GM19239 (cell line): ENCODE data around the gene BACH2.

ENCODE experiments used
- DNase-seq: peaks from one replicate; pipeline ENCODE4 v3.0.0; 2011; ENCODE audit warnings: low spot score; ENCODE audit not compliant: insufficient read length
- FAIRE-seq: peaks from 2 replicates; lab custom pipeline; 2011; peaks lifted over from hg19 to GRCh38; lab: Jason Lieb, UNC

BACH2 gene

GRCh38 chr6:90249458-90249857 is 47.2 kb downstream of the BACH2 start:
- DNase-seq (no peak), FAIRE-seq (no peak)

DNA sequence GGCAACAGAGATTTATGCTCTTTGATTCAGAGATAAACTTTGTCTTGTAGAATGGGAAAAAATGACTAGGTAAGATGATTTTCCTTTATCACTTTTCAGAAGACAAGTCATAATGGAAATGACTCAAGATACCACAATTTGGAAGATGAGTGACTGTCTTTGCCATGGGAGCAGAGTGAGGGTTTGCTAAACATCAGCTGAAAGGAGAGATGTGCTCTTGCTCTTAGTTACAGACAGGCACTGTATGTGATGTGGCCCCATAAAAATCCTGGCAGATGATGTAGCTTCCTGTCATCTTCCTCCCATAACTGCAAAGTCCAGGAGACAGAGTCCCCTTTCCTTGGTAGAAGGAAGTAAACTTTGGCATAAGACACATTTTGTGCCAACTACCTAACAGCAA is 47.6 kb downstream of the BACH2 start:
- no peak for DNase-seq
- FAIRE-seq, result no peak

DNA sequence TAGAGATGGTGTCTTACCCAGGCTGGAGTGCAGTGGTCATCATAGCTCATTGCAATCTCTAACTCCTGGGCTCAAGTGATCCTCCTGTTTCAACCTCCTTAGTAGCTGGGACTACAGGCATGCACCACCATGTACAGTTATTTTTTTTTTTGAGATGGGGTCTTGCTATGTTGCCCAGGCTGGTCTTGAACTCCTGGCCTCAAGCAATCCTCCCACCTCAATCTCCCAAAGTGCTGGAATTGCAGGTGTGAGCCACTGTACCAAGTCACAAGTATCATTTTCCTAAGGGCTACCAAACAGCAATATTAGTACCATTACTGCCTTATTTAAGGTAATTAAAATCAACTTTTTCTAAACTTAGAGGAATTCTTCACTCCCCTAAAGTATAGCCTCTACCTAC is 49.4 kb downstream of the BACH2 start:
- DNase-seq (no peak), FAIRE-seq (no peak)

DNA sequence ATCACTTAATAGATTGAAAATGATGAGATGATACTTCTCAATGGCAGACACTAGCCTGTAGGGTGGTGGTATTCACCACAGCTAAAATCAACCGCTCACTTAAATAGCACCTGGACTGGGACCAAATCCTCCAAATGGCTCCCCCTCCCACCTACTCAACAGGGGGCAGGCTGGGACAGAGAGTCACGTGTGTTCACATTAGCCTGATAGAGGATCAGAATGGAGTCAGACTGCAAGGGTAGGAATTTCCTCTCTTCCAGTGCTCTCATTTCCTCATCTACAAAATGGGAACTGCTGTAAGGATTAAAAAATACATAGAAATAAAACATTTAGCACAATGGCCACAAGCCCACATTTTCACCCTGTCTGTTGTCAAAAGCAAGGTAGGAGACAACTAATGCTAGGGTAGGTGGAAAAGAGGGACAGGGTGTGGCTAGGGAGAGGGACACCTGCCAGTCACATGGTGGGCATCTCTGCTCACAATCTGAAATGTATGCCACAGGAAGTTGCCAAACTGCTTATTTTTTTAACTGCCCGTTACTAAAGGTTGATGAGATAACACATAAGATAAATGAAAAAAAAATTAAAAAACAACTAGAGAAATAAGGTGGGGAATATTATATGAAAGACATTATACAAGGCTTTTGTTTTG is 55.3 kb downstream of the BACH2 start:
- no peak for FAIRE-seq
- no peak for DNase-seq

DNA sequence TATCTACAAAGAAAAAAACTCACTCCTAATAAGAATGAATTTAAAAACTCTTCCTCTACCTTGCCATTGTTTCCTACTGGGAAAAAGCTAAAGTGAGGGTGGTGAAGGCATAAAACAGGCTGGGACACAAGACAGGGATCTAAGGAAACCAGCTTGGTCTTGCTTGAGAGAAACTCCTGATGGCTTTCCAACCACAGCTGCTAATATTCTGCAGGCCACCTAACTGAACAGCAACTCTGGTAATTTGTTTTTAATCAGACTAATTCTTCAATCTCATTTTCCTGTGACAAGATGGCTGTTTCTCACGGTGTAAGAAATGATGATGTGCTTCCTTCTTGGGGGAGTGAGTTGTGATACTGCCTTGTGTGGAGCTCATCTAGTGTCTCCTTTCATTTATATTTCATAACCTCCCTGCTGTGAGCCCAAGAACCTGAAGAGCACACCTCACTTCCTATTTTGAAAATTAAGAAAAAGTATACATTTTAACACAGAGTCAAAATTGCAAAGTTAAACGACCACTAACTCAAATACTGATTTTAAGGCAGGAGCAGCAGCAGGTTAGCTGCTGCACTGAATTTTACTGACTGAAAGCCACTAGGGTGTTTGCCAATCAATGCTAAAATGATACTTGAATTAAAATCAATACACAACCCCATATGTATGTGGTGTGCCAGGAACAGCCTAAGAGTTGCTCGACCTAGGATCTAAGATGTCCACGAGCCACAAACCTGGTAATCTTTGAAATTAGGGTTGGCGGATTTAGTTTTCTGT is 58.0 kb downstream of the BACH2 start:
- DNase-seq, result no peak
- FAIRE-seq, result no peak

DNA sequence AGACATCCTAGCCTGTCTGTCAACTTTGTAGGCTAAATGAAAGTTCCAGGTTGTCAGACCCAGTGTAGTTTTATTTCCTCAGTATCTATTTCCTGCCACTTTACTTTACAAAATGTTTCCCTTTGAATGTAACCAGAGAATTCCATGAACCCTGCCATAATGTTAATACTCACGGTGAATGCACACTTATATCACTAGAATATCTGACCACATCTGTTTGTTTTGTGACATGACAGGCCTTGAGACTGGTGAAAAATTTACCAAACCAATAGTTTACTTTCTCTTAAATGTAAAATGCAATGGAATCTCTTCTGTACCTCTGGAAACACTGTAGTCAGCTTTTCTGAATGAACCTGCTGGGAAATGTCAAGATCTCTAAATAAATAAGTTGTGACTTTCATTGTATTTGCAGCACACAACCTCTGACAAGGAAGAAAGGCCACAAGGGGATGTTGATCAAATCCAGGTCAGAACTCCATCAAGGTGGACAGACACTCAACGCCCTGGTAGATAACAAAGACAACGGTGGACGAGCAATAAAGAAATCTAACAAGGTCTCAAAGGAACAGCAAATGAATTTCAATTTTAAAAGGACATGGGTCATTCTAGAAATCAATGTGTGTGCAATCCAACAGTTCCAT is 59.2 kb downstream of the BACH2 start:
- no peak for FAIRE-seq

DNA sequence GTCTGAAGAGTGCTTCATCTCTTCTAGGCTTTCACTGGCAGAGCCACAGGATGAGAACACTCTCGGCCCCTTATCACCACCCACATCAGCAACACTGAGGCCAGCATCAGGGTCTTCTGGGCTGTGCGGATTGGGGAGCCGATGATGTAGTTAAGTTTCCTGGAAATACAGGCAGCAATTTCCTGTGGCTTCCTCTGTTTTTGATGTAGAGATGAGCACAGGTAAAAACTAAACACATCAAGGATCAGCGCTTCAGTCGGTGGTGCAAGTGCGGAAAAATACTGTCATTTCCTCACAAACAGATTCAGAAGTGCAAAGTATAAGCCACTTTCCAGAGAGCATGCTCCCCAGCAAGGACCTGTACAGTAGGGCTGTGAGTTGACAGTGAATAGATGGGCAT is 62.6 kb downstream of the BACH2 start:
- DNase-seq (no peak), FAIRE-seq (no peak)

More for the DNA sequence above, 59.2 kb downstream of the BACH2 start:
- DNase-seq, result no peak

GRCh38 chr6:90233213-90233612 is 63.4 kb downstream of the BACH2 start:
- DNase-seq (no peak), FAIRE-seq (no peak)

DNA sequence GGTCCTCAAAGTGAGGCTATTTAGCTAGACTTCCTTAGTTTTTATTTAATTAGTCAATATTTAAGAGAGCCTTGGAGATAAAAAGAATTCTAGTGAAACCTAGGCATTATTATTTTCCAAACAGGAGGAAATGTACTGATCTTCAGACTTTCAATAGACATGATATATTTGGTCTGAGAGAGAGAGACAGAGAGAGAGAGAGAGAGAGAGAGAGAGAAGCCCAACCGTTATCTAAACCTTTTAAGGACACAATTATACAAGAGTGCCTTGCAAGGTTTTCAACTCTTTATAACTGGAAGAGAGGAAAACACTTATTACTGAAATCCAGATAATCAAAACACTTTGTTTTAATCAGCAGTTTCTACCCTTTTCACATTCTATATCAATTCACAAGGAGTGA is 64.8 kb downstream of the BACH2 start:
- FAIRE-seq (no peak), DNase-seq (no peak)

DNA sequence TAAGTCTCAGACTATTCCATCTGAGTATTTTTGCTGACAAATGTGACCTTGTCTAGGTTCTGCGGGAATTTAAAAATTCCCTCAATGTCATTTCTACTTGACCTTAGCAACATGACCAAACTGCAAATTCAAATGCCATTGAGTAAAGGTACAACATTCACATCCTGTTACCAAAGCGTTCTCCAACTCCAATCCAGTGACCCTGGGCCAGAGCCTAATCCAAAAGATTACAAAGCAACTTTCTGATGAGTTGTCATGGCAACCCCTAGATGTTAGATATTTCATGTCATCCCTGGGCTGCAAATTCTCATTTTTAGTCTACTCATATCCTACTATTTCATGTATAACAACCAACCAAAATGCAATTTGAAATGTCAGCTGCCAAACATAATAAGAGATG is 65.3 kb downstream of the BACH2 start:
- FAIRE-seq (no peak), DNase-seq (no peak)

DNA sequence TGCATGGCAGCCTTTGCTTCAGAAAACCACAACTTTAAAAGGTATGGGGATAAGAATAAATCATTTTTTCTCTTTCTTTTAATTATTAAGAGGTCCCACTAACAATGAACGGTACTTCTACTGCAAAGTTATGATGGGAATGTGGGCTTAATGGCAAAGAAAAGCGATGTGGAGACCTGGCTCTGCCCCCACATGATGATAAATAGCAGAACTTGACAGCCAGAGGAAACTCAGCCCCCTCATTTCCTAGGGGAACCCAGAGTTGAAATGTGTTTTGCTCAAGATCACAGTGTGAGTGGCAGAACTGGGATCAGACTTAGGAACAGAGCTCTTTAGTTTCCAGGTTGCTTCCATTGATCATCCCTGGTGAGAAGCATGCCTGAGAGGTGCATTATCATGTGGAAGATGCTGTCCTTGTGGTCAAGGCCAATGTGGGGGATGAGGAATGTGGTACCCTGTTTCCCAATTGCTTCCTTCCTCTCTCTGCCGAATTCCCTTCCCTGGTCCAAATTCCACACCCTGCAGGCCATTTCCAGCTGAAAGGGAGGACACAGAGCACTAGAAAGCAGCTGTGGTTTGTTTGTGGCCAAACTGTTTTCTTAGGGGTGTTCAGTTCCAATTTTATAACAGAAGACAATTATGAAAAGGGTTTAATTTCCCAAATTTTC is 66.0 kb downstream of the BACH2 start:
- no peak for DNase-seq
- no peak for FAIRE-seq

GRCh38 chr6:90229331-90230010 is 67.2 kb downstream of the BACH2 start:
- DNase-seq, result no peak
- no peak for FAIRE-seq

GRCh38 chr6:90227673-90228072 is 69.0 kb downstream of the BACH2 start:
- no peak for DNase-seq
- no peak for FAIRE-seq

- DNase-seq (no peak), FAIRE-seq (no peak)
Measured at GRCh38 chr6:90227213-90227612, 69.4 kb downstream of the BACH2 start.

- DNase-seq (no peak), FAIRE-seq (no peak)
Measured at GRCh38 chr6:90226257-90226656, 70.4 kb downstream of the BACH2 start.

DNA sequence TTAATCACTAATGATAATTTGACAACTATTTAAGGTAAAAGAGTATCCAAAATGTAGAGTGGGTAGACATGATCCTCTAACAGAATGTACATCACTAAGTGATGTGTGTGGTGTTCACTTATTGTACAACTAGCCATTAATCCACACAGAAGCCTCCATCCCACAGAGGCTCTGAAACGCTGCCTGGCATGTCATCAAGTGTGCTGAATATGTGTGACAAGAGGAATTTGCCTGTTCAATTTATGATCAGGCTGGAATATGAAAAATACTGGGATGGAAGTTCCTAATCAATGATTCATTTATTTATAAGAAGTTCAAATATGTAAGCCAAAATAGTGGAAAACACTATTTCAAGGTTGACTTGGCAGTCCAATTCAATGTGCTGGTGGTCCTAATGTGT is 72.4 kb downstream of the BACH2 start:
- DNase-seq, result no peak
- no peak for FAIRE-seq

DNA sequence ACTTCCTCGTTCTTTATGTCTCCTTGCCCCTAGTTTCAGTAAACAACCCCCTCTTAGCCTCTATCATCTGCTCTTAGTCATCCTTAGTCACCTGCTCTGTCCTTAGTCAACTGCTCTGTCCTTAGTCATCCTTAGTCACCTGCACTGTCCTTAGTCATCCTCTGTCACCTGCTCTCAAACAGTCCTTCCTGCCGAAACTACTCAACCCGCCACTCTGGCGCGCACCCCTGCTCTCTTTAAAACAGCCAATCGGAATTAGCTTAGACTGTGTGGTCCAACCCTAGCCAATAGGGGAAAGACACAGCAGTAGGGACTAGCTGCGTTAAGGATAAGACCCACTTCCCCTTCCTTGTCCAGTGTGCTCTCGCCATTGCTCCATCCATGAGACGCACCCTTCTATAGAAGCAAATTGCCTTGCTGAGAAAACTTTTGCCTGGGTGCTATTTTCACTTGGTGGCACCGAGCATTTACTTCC is 73.9 kb downstream of the BACH2 start:
- FAIRE-seq (no peak), DNase-seq (no peak)

- DNase-seq (no peak), FAIRE-seq (no peak)
Measured at GRCh38 chr6:90222008-90222407, 74.6 kb downstream of the BACH2 start.

GRCh38 chr6:90221403-90221802 is 75.2 kb downstream of the BACH2 start:
- FAIRE-seq (no peak), DNase-seq (no peak)

DNA sequence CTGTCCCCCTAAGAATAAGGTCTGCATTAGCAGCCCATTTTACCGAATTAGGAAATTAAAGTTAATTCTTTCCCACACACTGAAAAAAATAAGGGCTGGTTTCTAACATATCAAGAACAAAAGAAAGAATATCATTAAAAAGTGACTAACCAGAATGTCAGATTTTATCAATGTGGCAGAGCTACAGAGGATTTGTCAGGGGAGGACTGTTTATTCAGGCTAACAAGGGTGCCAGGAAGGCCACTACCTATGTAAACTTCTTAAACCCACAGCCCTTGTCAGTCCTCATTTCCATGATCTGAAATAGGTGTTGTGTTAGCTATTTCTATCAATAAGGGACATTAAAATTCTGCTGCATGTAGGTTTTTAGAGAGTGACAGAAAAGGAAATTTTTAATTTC is 76.4 kb downstream of the BACH2 start:
- no peak for DNase-seq
- no peak for FAIRE-seq
